HPDE6-E6E7 (cell line): ENCODE data around the gene HPCAL1.

Experiments used
- DNase-seq: peaks from one replicate; pipeline ENCODE4 v3.0.0; 2011; ENCODE audit warnings: missing footprints; ENCODE audit errors: extremely low spot score

HPCAL1 gene

GRCh38 chr2:10407432-10407831, 104.7 kb downstream of the HPCAL1 start:
- DNase-seq, result no peak

GRCh38 chr2:10407841-10408648, 105.3 kb downstream of the HPCAL1 start:
- DNase-seq, result peak; percentile 89

DNA sequence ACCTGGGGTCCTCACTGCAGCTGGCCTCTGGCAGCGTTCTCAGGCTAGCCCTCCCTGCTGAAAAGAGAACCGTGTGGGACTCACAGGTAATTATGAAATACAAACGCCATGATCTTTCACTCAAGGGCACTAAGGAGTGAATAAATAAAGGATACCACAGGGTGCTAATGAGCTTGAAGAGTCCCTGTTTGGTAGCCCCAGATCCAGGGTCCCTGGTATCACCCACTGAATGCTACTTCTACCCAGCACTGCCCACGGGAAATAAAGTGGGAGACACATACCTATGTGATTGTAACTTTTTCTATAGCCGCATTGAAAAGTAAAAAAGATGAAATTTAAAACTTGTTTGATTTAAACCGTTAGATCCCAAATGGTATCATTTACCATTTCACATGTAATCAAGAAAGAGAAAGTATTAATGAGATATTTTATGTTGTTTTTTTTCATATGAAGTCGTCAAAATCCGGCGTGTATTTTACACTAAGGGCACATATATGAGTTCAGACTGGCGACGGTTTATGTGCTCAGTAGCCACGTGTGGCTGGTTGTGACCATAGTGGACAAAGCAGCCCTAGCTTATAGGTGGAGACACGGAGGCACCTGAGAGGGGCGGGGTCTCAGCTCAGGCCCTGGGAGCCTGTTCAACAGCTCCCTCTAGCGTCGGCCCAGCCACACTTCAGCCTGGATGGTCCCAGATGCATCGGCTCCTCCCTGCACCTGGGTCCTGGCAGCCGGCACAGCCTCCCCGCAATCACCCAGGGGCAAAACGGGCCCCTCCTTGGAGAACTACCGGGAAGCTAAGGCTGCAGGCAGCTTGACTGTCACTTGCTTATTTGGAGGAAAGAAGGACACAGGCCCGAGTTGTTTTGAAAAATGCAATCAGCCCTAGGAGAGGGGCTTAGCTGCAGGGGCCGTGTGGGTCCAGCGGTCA, 106.2 kb downstream of the HPCAL1 start:
- DNase-seq, result peak; percentile 82

GRCh38 chr2:10410001-10410822, 107.5 kb downstream of the HPCAL1 start:
- no peak for DNase-seq

GRCh38 chr2:10410823-10411437, 108.2 kb downstream of the HPCAL1 start:
- DNase-seq, result no peak

DNA sequence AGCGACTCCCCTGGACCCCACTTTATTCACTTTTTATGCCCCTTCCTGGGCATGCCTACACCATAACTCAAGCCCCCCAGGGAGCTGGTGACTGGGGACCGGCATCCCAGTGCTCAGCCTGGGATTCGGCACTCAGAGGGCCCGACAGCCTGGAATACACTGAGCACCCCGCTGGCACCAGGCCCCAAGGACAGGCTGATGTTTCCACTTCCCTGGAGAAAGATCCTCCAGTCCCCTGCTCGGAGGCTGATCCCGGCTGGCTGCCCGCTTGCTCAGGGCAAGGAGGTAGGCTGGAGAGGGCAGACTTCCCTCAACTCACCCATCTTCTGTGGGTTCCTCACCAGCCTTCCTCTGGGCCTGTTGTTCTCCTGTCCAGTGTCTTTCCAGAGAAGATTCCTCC, 108.9 kb downstream of the HPCAL1 start:
- no peak for DNase-seq

- DNase-seq, result no peak
Observed at GRCh38 chr2:10412380-10412779, 109.7 kb downstream of the HPCAL1 start.

DNA sequence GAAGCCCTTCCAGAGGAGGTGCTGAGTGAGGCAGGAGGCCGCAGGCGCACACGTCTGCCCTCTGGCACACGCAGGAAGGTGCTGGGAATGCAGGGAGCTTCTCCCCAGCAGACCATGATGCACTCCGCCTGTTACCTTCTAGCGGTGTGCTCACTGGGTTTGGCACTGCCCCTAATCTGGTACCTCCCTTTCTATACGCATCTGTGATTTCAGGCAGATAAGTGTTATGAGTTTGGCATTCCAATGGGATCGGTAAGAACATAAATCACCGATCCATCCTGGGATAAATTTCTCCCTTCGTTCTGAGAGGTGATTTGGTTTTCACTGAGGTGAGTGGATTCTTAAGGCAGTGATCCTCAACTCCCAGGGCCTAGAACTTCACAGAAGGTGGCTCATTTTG, 110.8 kb downstream of the HPCAL1 start:
- DNase-seq, result no peak

DNA sequence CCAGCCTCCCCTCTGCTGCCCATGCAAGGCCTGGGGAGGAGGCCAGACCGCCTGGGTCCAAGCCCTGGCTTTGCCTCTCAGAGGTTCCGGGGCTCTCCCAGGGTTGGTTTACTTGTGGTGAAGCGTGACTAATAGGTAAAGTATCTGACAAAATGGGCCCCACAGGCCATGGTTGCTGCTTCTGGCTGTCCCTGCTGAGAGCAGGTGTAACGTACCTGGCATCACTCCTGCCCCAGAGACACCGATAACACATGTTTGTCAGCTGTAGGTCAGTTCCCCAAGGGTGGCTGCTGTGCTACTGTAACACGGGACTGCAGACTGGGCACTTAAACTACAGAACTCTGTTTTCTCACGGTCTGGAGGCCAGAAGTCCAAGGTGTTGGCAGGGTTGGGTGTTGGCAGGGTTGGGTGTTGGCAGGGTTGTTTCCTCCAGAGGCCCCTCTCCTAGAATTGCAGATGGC, 111.3 kb downstream of the HPCAL1 start:
- peak; percentile 65 for DNase-seq

DNA sequence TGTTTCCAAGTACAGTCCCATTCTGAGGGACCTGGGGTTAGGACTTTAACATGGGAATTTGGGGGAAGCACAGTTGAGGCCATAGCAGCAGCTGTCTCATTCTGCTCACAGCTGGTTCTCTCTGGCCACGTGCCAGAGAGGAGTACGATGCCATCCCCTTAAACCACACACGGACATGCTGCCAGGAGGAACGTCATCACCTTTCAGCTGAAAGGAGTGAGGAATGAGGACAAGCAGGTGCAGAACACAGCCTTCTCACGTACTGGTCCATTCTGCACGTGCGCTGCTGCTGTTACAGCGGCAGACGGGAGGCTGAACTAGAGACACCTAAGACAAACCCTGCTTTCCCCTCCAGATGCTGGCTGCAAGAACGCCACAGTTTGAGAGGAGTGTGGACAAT, 111.9 kb downstream of the HPCAL1 start:
- DNase-seq, result no peak

GRCh38 chr2:10415048-10415447, 112.3 kb downstream of the HPCAL1 start:
- DNase-seq, result no peak

DNA sequence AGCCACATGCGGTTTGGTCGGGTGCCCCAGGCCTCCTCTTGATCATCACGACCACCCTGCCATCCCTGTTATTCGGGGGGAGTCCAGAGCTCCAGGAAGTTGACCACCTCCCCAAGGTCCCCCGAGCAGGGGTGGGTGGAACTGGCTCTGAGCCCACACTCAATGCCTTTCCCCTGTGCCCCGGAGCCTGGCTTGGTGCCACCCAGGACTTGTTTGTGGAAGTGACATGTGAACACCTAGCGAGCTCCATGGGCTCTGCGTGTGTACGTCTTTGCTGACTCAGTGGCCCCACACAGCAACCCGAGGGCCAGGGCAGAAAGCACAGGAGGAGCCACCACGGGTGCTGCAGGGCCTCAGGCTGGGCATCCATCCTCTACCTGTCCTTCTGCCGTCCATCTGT, 112.9 kb downstream of the HPCAL1 start:
- no peak for DNase-seq

DNA sequence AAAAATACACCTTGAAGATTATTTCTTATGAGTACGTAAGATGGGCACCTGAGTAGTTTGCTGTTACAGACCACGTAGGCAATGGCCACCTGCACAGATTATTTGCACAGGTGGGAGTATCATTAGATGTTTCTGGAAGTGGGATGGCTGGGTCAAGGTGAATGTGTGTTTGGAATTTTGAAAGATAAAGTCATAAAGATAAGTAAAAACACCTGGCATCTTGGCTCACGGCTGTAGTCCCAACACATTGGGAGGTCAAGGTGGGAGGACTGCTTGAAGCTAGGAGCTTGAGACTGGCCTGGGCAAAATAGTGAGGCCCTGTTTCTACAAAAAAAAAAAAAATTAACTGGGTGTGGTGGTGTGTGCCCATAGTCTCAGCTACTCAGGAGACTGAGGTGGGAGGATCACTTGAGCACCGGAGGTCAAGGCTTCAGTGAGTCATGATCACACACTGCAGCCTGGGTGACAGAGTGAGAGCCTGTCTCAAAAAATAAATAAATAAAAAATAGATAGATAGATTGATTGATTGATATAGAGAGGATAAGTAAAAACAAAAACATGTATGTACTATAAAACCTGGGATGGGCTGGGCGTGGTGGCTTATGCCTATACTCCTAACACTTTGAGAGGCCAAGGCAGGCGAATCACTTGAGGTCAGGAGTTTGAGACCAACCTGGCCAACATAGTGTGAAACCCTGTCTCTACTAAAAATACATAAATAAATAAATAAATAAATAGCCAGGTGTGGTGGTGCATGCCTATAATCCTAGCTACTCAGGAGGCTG, 115.0 kb downstream of the HPCAL1 start:
- DNase-seq, result no peak

- DNase-seq, result no peak
Observed at GRCh38 chr2:10419553-10420257, 117.0 kb downstream of the HPCAL1 start.

GRCh38 chr2:10422251-10422650, 119.5 kb downstream of the HPCAL1 start:
- no peak for DNase-seq

DNA sequence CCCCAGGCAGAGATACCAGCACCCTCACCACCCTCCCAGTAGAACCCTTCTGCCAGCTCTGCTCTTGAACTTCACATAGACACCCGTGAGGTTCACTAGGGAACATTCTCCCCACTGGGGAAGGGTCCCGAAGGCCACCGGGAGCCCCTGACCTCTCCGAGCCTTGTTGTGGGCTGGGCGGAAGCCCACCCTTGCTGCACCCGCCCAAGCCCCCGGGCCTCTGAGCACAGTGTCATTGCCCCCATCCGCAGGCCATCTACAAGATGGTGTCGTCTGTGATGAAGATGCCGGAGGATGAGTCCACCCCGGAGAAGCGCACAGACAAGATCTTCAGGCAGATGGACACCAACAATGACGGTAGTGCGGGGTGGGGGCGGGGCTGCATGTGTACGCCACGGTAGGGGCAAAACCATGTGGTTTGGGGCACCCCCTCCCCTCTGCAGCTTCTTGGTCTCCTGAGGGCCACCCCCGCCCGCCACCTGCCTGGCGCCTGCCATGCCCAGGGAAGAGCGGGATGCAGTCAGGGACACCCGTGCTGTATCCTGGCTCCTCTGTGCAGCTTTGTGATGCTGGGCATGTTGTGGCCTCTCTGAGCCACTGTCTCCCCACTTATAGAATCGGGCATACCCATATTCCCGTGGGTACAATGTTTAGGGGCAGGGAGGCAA, 120.2 kb downstream of the HPCAL1 start:
- no peak for DNase-seq

DNA sequence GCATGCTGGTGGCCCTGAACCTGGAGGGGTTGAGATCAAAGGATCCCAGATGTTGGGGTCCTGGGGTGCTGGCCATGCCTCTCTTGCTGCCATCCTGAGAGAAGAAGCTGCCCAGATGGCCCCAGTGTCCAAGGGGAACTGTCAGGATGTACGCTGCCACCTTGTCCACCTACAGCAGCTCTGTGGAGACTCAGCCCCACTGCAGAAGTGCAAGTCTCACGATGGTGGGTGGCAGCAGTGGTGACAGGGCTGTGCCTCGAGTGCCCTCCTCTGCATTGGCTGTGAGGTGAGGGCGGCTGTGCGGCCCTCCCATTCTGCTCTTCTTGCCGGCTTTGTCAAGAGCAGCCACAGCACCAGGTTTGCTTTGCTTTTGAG, 120.7 kb downstream of the HPCAL1 start:
- DNase-seq, result no peak

GRCh38 chr2:10424051-10424450, 121.3 kb downstream of the HPCAL1 start:
- no peak for DNase-seq

DNA sequence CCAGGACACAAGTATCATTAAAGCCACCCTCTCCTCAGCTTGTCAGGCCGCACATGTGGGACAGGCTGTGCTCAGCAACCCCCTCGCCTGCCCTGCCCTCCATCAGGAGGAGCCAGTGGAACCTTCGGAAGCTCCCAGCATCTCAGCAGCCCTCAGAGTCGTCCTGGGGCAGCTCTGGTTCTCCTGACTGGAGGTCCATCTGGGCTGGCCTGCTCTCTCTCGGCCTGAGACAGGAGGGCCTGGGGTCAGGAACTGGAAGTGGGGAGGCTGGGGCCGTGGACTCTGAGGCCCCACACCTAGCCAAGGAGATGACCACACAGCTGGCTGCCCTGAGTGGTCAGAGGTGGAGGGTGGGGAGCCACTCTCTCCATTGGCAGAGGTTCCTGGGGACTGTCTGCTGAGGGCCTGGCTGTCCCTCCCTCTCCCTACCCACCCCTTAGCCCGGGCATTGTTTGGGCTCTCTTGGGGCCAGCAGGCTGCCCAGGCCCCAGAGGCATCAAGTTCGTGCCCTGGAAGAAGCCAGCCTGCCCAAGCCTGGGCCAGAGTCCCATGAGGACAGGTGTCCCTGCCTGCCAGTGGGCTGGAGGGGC, 122.3 kb downstream of the HPCAL1 start:
- DNase-seq, result no peak
